ENCODE data around the gene C17orf100. TPM values are rescaled to one million over a fixed set of nuclear protein-coding genes. Genes with fewer than 3 reads are reported as not detected.
A peak's percentile ranks its signal among the peaks of the same experiment; 100 is the strongest.

C17orf100 gene
- total and polyA plus RNA-seq, 2 of the 13 experiments (the other 11 are each of a cell fraction or from before 2014, with no cell fraction given) = 3.6 to 8.7 TPM

- TF ChIP-seq ZSCAN29 (CRISPR knock-in tag; conservative IDR thresholded peaks at IDR 0.05) (no peak), LRRFIP1 (CRISPR knock-in tag; conservative IDR thresholded peaks at IDR 0.05) (no peak), YY1 (IDR thresholded peaks at IDR 0.05; ENCODE audit: insufficient read depth, insufficient replicate concordance, low read depth, low read length) (no peak), CENPX (CRISPR knock-in tag; IDR thresholded peaks at IDR 0.05) (no peak), ZNF333 (CRISPR knock-in tag; IDR thresholded peaks at IDR 0.05; ENCODE audit: borderline replicate concordance) (peak; percentile 76; the same call in 1 of the 2 replicates), EHMT2 (IDR thresholded peaks at IDR 0.05; ENCODE audit: borderline replicate concordance, low read depth, low read length) (no peak), ZNF597 (CRISPR knock-in tag; IDR thresholded peaks at IDR 0.05) (no peak), ARID4A (CRISPR knock-in tag; IDR thresholded peaks at IDR 0.05; ENCODE audit: borderline replicate concordance) (peak; percentile 67), FOXC1 (CRISPR knock-in tag; IDR thresholded peaks at IDR 0.05; ENCODE audit: borderline replicate concordance) (peak; percentile 99), ZNF780A (CRISPR knock-in tag; IDR thresholded peaks at IDR 0.05) (peak; percentile 98), ZNF280D (CRISPR knock-in tag; IDR thresholded peaks at IDR 0.05) (peak; percentile 81; the same call in 1 of the 2 replicates), ZBTB14 (CRISPR knock-in tag; IDR thresholded peaks at IDR 0.05) (peak; percentile 46), ZNF234 (CRISPR knock-in tag; conservative IDR thresholded peaks at IDR 0.05) (peak; percentile 98; the same call in 1 of the 2 replicates), ZNF558 (CRISPR knock-in tag; IDR thresholded peaks at IDR 0.05; ENCODE audit: borderline replicate concordance) (peak; percentile 85; the same call in 1 of the 2 replicates), NFATC3 (CRISPR knock-in tag; IDR thresholded peaks at IDR 0.05) (peak; percentile 98), CREB1 (IDR thresholded peaks at IDR 0.05) (no peak), CREB1 (CRISPR knock-in tag; IDR thresholded peaks at IDR 0.05) (peak; percentile 56; the same call in 1 of the 2 replicates)
These were observed 424 bp downstream of the C17orf100 start (continued) for GRCh38 chr17:6651919-6652452.
